ENCODE measurements around the gene CACNA1C. TPM values are rescaled to one million over a fixed set of nuclear protein-coding genes. Genes with fewer than 3 reads are reported as not detected.
"Not testable (repeated sequence)": the region's sequence is repeated elsewhere in the genome, so short reads cannot be mapped to it uniquely, and the experiment has no call there.

CACNA1C gene
- total RNA-seq, 1 donor from 2014 or later: 1.3 TPM

GRCh38 chr12:2097617-2098016 is 44.8 kb downstream of the CACNA1C start:
- H3K36me3 ChIP-seq (ENCODE audit: control insufficient read depth, insufficient read depth, low read length): no peaks in the 10 kb centered on the region
- DNase-seq (ENCODE audit: low read depth): no peak

GRCh38 chr12:2098852-2099251 is 46.1 kb downstream of the CACNA1C start:
- Histone ChIP-seq H3K27me3 (ENCODE audit: control insufficient read depth, insufficient read depth, low read length) (peaks cover 2% of the 10 kb centered on the region), H3K4me3 (ENCODE audit: low read depth, low read length) (no peak overlapping the region)

More at GRCh38 chr12:2097617-2098016, 44.8 kb downstream of the CACNA1C start:
- TF ChIP-seq CTCF (IDR thresholded peaks at IDR 0.05; ENCODE audit: insufficient read depth, low read length, poor library complexity, severe bottlenecking): no peak
- Histone ChIP-seq H3K27me3 (ENCODE audit: control insufficient read depth, insufficient read depth, low read length) (peaks cover 2% of the 10 kb centered on the region), H3K4me3 (ENCODE audit: low read depth, low read length) (no peak overlapping the region)

GRCh38 chr12:2099595-2099994 is 46.8 kb downstream of the CACNA1C start:
- Histone ChIP-seq H3K27me3 (ENCODE audit: control insufficient read depth, insufficient read depth, low read length) (peaks cover 2% of the 10 kb centered on the region), H3K4me3 (ENCODE audit: low read depth, low read length) (no peak overlapping the region), H3K36me3 (ENCODE audit: control insufficient read depth, insufficient read depth, low read length) (no peaks in the 10 kb centered on the region)
- TF ChIP-seq CTCF (IDR thresholded peaks at IDR 0.05; ENCODE audit: insufficient read depth, low read length, poor library complexity, severe bottlenecking): no peak
- DNase-seq (ENCODE audit: low read depth): no peak

More at GRCh38 chr12:2098852-2099251, 46.1 kb downstream of the CACNA1C start:
- H3K36me3 ChIP-seq (ENCODE audit: control insufficient read depth, insufficient read depth, low read length): no peaks in the 10 kb centered on the region
- TF ChIP-seq CTCF (IDR thresholded peaks at IDR 0.05; ENCODE audit: insufficient read depth, low read length, poor library complexity, severe bottlenecking): no peak
- no peak for DNase-seq (ENCODE audit: low read depth)

- H3K4me3 ChIP-seq (ENCODE audit: low read depth, low read length): no peak overlapping the region
- DNase-seq (ENCODE audit: low read depth): no peak
- no peak for TF ChIP-seq CTCF (IDR thresholded peaks at IDR 0.05; ENCODE audit: insufficient read depth, low read length, poor library complexity, severe bottlenecking)
- no peaks in the 10 kb centered on the region for H3K27me3 ChIP-seq (ENCODE audit: control insufficient read depth, insufficient read depth, low read length)
- no peaks in the 10 kb centered on the region for H3K36me3 ChIP-seq (ENCODE audit: control insufficient read depth, insufficient read depth, low read length)
Observed at GRCh38 chr12:2101359-2101758, 48.6 kb downstream of the CACNA1C start.

- H3K27me3 ChIP-seq (ENCODE audit: control insufficient read depth, insufficient read depth, low read length): no peaks in the 10 kb centered on the region
- H3K4me3 ChIP-seq (ENCODE audit: low read depth, low read length): no peak overlapping the region
- no peak for TF ChIP-seq CTCF (IDR thresholded peaks at IDR 0.05; ENCODE audit: insufficient read depth, low read length, poor library complexity, severe bottlenecking)
- DNase-seq (ENCODE audit: low read depth): no peak
- no peaks in the 10 kb centered on the region for H3K36me3 ChIP-seq (ENCODE audit: control insufficient read depth, insufficient read depth, low read length)
Observed at GRCh38 chr12:2101771-2102170, 49.0 kb downstream of the CACNA1C start.

- not testable (repeated sequence) for H3K4me3 ChIP-seq (ENCODE audit: low read depth, low read length); DNase-seq (ENCODE audit: low read depth); H3K27me3 ChIP-seq (ENCODE audit: control insufficient read depth, insufficient read depth, low read length); H3K36me3 ChIP-seq (ENCODE audit: control insufficient read depth, insufficient read depth, low read length)
Observed at GRCh38 chr12:2102736-2103135, 49.9 kb downstream of the CACNA1C start.

- H3K4me3 ChIP-seq (ENCODE audit: low read depth, low read length); H3K27me3 ChIP-seq (ENCODE audit: control insufficient read depth, insufficient read depth, low read length); H3K36me3 ChIP-seq (ENCODE audit: control insufficient read depth, insufficient read depth, low read length); DNase-seq (ENCODE audit: low read depth): not testable (repeated sequence)
Observed at GRCh38 chr12:2105387-2105786, 52.6 kb downstream of the CACNA1C start.

Measured in kidney epithelial cell (primary cell).